GM15510 (cell line): ENCODE data around the gene SLC22A23.

Experiments used
- POLR2A ChIP-seq: IDR thresholded peaks from 3 replicates; pipeline ENCODE4 v1.6.1; 2011; ENCODE audit warnings: borderline replicate concordance; ENCODE audit not compliant: insufficient read length; ENCODE audit errors: extremely low read depth

Gene SLC22A23

DNA sequence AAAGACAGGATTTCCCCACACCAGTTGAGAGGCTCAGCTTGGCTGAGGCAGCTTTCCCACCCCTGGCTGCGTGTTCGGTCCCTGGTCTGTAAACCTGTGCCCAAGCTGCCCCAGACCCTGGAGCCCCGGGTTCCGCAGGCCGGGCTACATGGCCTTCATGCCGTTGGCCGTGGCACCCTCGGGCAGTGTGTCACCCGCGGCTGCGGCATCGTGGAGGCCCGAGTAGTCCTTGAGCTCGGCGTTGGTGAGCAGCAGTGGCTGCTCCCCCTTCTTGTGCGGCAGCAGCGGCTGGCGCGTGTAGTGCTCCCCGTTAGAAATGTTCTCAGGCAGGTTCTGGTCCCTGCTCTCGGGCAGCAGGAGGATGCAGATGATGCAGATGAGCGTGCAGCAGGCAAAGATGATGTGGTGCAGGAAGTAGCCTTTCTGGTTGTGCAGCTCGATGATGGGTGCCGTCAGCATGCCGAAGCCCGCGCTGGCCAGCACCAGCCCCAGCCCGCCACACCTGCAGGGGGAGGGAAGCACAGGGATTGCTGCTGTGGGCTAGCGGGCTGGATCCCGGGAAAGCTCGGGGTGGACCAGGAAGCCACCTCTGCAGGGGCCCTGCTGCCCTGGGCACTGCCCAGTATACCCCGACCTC, 183.8 kb downstream of the SLC22A23 start:
- TF ChIP-seq POLR2A: no peak

DNA sequence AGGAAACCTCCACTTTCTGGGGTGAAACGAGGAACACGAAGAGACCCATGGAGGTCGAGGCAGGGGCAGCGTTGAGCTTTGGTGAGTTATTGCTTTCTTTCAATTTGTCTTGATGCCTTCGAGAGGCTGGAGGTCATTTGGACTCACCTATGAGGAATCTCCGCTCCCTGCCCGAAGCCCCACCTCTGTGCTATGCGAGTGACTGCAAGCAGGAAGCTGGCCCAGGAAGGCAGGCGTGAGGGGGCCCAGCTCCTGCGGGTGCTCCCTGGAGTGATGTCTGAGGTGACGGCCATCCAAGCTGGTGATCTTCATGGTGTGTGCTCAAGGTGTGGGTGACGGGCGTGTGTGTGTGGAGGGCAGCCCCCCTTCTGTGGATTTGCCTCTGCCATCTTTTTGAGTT, 185.1 kb downstream of the SLC22A23 start:
- no peak for TF ChIP-seq POLR2A

DNA sequence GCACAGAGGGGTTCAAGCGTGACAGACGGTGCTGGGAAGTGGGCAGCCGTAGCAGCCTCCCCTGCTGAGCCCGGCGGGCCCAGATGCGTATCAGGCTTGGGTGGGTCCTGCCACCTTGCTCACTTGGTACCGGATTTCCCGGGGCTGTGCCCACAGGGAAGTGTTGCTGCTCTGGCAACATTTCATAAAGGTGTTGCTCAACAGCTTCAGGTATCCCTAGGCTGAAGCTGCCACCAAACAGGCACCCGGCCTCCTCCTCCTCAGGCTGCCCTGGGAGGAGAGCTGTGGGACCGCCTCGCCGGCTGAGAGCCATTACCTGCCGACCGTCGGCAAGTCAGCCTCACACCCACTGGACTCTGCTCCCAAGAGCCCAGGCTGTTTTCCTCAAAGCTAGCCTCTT, 186.6 kb downstream of the SLC22A23 start:
- TF ChIP-seq POLR2A: no peak

DNA sequence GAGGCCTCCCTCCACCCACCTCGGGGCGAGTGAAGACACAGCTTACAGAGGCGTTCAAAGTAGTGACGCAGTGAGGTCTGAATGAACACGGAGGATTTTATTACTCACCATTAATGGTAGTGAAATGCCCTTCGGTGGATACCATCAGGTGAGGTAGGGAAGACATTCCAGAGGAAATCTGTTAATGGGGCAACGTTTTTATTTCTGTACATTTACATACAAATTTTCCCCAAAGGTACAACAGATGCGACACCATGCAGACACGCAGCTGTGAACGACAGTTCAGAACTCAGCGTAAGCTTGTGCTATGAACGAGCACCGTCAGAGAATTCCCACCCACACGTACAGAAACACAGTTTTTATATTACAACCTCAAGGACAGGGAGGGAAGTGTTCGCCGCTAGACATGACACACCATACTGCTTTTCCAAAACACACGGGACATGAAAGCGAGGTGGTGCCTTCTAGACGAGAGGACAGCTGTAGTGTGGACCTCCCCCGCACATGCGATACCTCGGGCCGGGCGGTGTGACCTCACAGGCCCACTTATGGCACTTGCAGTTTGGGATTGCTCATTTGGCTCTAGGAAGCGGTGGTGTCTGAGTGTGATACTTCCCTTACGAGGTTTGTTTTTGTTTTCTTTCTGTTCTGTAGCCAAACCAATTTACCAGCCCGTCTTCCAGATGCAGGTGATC, 187.4 kb downstream of the SLC22A23 start:
- TF ChIP-seq POLR2A: no peak

DNA sequence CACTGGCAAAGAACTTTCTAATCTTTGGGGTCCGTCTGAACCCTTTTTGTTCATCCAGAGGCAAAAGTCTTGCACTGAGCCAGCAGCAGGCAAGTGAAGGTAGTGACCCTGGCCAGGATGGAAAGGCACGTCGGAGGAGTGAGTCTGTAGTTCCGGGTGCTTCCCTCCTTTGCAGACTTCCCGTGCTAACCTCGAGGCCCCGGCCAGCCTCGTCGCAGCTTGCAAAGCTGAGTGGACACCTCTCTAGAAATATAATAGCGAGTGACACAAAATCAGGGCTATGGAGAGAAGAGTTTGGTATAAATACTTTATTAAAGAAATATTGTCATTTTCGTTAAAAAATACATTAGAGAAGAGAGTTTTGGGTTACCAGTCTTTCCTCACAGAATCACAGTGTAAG, 188.2 kb downstream of the SLC22A23 start:
- no peak for TF ChIP-seq POLR2A

DNA sequence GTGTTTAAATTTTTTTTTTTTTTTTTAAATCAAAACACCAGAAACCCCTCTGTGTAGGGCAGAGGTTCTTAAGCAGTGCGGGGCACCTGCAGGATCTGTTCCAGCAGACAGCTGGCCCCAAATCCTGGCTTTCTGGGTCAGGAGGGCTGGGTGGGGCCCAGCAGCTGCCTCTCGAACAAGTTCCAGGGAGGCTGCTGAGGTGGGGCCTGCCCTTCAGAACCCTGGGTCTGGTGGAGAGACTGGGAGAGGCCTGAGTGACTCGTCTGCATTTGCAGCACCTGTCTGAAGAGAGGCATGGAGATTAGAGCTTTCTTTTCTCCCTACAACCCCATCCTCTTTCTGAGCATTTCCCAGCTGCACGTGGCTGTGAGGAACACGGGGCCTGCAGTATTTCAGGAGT, 189.7 kb downstream of the SLC22A23 start:
- TF ChIP-seq POLR2A: no peak

DNA sequence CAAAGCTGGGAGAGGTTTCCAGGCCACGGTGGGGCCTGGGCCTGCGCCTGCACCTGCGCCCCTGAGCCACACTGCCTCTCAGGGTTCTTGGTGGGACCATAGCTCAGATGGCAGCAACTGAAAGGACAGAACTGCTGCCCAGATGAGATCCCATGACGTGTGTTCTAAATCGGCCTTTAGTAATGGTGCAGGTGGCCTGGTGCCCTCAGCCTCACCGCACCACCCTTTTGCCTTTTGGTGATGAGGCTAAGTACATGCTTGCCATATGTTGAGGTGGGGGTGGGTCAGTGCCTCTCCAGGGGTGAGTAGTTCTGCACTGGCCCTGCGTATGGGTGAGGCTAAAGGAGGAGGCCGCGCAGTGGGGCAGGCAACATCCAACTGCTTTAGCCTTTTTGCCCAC, 190.7 kb downstream of the SLC22A23 start:
- TF ChIP-seq POLR2A: no peak

DNA sequence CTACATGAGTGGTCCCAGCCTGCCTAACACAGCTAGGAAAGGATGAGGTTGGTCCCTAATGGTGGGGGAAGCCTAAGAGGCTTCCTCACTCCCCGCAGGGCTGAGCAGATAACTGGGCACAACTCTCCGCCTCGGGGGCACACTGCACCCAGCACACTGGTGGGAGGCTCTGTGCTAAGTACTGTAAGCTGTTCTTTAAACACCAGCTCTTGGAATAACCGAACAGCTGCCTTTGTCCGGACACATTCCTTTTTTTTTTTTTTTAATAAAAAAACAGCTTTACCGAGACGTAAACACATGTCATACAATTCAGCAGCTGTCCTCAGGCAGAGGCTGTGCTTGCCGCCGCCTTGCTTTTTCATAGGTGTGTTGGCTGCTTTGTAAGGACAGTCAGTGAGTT, 191.2 kb downstream of the SLC22A23 start:
- no peak for TF ChIP-seq POLR2A

DNA sequence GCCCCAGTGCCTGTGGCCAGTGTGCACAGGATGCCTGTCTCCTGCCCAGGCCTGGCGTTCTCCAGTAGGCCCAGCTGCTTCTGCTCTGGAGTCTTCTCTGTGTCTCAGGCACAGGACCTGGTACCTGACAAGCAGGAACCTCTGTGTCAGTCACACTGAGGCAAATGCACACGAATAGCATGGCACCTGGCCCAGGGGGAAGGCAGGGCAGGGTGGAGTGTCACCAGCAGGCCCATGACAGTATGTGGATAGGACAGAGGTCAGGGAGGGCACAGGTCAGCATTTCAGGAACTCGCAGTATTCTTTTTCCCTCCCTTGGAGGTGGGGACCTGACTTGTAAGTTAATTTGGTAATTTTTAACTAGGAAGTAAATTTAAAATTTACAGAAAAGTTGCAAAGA, 192.5 kb downstream of the SLC22A23 start:
- TF ChIP-seq POLR2A: no peak

DNA sequence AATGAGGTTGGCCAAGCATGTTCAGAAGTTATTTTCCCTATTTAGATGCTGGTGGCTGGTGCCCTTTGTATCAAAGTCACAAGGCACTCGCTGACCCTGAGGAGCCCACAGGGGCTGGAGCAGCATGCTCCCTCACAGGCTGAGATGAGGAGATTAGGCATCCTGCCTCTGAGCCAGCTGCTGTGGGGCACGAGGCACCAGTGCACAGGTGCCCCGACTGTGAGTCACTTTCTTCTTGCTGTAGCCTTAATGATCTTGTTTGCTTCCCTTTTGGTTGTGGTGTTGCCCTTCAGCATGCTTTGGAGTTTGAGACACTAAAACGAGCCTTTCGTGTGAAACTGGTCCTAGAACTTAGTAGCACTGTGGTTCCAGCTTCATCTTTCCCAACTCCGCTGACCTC, 193.8 kb downstream of the SLC22A23 start:
- no peak for TF ChIP-seq POLR2A

DNA sequence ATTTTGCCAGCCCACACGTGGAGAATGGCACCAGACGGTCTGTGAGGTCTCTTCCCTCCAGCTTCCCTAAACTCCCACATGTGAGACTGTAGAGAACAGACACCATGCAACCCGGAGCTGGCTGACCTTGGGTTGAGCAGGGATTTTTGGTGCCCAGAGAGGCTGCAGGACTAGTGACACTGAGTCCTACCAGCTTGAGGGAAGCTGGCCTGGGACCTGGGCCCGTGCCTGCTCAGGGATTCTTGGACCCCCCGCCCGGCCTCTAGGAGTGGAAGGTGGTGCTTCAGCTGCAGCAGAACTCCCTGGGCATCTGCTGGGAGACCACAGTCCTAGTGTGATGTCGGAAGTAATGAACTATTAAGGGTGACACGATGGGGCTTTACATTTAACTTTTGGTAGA, 194.9 kb downstream of the SLC22A23 start:
- no peak for TF ChIP-seq POLR2A

DNA sequence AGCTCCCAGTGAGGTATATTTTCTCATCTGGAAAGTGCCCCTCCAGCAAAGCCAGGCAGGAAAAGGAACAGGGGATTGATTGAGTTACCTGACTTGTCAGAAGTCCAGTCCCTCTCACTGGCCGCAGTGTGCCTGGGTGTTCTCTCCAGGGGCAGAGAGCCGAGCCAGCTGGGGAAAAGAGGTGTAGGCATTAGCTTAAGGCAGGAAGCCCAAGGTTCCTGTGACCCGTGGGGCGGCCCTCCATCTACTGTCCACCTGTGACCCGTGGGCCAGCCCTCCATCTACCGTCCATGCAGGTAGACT, 195.4 kb downstream of the SLC22A23 start:
- TF ChIP-seq POLR2A: no peak

DNA sequence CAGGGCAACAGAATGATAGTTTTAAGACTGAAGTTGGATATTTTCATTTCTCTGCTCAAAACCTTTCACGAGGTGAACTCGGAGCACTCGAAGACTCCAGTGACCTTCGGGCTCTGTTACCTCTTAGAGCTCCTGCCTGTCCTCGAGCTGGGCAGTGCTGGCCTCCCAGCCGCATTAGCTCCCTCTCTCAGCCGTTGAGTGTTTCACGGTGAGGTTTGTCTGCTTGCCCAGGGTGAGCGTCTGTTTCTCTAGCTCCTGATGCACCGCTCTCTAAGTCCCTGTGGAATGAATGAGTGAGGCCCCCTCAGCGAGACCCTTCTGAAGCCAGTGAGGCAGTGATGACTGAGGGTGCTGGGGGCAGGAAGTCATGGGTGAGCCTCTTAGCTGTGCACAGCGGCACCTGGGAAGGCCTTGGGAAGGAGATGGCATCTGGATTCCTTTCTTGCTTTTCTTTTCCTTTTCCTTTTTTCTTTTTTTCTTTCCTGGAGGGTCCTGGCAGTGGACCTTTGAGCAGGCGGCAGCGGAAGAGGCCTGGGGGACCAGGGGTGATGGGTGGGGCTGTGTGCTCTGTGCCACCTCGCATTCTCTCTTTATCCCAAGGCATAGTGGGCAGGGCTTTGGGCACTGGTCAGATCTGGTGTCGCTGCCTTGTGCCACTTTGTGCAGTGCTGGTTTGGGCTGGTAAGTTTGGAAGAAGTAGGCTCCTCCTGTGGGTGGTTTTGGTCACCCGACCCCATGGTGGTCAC, 195.9 kb downstream of the SLC22A23 start:
- no peak for TF ChIP-seq POLR2A

DNA sequence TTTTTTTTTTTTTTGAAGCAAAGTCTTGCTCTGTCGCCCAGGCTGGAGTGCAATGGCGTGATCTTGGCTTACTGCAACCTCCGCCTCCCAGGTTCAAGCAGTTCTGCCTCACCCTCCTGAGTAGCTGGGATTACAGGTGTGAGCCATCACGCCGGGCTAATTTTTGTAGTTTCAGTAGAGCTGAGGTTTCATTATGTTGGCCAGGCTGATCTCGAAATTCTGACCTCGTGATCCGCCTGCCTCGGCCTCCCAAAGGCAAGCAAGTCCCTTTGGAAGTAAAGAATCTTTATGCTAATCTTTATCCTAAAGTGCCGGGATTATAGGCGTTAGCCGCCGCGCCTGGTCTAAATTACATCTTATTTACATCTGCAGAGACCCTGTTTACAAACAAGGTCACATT, 196.6 kb downstream of the SLC22A23 start:
- no peak for TF ChIP-seq POLR2A

DNA sequence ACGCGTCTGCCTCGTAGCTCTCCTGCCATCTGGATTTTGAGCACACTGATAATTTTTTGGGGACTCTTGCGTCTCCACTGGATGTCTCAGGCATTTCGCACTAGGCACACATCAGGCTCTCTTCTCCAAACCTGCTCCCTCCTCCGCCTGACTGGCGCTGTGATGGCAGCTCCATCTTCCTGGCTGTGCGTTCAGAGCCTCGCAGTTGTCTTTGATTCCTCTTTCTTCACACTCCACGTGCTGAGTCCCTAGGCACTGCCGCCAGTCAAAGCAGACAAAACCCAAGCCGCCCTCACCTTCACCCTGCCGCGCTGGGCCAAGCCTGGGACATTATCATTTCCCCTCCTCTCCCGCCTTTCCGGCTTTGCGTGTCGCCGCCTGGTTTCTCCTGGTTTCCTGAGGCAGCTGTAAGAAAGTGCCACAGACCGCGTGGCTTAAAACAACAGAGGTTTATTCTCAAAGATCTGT, 197.3 kb downstream of the SLC22A23 start:
- TF ChIP-seq POLR2A: no peak
